HG03442 (cell line): Measurements from ENCODE around the gene FNDC3B.
A peak's percentile ranks its signal among the peaks of the same experiment; 100 is the strongest.
"Not testable (repeated sequence)": the region's sequence is repeated elsewhere in the genome, so short reads cannot be mapped to it uniquely, and the experiment has no call there.

ENCODE experiments used
- ATAC-seq: cut with Tn5 transposase; IDR thresholded peaks from one replicate; pipeline ENCODE4 v1.9.1; 2021; ENCODE audit warnings: mild to moderate bottlenecking, moderate library complexity; ENCODE audit not compliant: unreplicated experiment

FNDC3B gene

DNA sequence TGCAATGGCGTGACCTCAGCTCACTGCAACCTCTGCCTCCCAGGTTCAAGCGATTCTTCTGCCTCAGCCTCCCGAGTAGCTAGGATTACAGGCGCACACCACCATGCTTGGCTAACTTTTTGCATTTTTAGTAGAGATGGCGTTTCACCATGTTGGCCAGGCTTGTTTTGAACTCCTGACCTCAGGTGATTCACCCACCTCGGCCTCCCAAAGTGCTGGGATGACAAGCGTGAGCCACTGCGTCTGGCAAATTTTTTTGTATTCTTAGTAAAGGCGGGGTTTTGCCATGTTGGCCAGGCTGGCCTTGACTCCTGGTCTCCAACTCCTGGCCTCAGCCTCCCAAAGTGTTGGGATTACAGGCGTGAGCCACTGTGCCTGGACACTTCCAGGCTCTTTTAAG is 215.9 kb downstream of the FNDC3B start:
- not testable (repeated sequence) for ATAC-seq

DNA sequence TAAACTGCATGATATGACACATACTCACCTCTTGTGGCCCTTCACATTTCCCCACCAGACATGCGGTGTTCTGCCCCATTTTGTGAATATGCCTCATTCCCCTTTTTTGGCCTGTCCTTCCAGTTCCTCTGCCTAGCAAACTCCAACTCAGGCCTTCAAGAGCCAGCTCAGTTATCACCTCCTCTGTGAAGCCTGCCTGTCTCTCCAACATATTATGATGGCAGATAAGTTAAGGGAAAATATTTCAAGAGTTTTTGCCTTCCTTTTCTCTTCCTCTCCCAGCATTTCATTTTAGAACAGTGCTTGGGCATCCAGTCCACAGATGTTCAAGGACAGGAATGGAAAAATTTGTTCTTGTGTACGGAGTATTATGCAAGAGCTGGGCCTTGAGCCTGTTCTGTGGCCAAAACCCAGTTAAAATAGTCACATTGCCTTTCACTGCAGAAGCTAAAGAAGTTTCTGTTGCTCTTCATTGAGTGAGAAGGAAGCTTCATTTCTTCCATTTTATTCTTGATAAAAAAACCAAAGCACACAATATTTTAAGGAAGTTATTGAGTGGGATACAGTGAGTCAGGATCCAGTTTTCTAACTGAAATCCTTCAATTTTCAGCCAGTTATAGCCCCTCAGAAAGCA is 216.8 kb downstream of the FNDC3B start:
- ATAC-seq: no peak

DNA sequence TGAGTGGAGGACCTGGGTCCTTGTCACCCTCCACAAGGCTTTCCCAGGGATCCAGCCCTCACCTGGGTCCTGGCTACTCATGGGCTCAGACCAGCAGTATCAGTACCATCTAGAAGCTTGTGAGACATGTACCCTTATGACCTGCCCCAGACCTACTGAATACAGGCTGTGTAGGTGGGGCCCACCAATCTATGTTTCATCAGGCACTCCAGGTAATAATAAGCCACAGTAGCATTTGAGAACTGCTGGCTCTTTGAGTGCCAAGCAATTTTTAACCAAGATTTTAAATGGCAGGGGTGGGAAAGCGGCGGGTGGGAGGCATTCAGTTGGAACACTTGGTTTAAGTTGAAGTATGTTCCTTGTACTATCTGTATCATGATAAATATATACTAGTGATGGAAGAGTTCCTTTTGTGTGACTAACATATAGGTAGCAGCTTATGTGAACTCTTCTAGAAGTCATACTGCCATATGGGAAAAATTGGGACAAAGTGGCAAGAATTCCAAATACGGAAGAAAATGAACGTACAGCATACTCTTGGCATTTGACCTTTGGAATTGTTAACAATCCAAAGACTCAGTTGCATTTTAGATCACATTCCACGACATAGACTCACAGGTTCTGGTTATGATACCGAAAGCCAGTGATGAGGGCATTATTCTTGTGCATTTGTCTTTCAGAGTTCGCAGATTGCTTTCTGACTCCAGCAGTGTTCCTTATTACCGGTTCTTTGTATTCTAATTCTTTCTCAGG is 218.4 kb downstream of the FNDC3B start:
- no peak for ATAC-seq

DNA sequence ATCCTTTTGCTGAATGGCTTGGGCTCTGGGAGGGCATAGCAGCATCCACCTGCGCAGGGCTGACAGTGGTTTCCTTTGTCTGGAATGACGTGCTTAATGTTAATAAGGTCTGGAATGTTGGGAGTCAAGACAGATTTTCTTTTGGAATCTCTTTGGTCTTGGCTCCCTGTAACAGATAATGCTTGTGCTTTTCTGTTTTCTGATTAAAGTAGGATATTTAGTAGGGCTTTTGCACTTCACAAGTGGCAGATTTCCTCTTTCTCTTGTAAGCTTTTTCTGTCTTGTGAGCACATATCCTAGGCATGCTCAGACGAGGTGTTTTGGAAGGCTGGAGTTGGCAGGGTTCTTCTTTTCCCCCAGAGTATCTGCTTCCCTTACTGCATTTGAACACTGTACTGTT is 219.2 kb downstream of the FNDC3B start:
- no peak for ATAC-seq

DNA sequence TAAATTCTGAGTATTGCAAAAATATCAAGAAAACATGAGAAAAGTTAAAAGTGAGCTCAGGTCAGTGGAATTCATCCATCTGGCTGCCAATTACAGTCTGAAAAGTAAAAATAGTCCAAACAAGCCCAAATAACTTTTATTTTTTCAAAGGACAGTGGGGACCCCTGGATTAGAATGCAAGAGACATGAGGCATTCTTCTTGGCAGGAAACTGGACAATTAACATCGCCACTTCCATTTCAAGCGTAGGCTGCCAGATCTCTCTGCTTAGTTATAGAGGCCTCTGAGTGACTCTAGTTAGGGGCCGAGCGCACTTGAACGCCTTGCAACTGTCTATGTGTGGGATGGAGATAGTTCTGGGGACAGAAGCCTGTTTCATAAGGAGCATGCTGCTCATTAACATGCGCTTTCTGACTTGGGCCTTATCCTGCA is 219.7 kb downstream of the FNDC3B start:
- ATAC-seq: no peak

DNA sequence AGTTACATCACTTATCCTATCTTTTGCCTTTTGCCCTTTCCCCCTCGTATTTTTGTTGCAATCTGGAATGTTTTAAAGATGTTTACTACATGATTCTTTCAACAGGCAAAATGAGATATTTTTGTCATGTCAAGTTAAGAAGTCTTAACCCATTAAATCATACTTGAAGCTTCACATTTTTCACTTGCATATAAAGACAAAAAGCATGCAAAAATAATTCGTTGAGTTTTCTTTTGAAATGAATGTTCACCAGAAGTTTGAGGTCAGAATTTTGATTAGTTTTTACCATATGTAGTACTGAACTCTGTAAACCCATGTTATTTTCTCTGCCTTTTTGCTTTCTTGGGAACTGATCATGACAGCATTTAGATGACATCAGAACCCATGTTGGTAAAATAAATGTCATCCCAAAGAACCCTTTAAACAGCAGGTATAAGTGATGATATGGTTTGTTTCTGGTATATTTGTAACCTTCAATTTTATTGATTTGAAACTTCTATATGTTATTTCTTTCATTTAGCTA is 220.4 kb downstream of the FNDC3B start:
- no peak for ATAC-seq

DNA sequence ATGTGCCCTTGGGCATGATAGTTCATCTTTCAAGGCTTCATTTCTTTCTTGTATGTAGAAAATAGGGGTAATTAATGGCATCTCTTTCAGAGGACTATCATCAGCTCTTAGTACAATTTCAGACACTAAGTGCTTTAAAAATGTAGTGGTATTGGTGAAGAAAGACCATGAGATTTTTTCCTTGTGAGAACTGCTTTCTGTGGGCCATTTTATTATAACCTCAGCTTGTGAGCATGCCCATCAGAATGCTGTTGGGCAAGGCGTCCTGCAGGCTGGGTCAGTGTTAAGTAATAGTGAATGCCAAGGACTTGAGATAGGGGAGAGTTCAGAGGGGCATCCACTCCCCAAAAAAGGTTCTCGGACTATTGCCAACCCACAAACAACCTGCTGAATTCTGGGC is 221.0 kb downstream of the FNDC3B start:
- ATAC-seq: no peak

DNA sequence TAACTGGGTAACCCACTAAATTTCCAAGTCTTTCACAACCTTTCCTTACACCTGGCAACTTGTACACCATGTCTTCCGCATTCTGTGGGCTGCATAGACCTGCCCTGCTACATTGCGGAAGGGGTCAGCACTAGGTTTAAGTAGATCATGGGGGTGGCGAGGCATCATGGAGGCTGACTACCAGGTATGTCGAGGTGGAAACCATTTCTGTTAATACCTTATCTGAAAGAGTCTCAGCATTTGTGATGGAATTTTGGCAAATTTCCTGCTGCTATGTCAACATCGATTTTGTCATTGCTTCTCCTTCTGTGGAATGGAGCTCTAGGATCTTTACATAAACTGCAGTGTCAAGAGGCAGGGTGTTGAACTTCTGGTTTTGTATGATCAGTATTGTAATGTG is 221.7 kb downstream of the FNDC3B start:
- ATAC-seq: no peak

DNA sequence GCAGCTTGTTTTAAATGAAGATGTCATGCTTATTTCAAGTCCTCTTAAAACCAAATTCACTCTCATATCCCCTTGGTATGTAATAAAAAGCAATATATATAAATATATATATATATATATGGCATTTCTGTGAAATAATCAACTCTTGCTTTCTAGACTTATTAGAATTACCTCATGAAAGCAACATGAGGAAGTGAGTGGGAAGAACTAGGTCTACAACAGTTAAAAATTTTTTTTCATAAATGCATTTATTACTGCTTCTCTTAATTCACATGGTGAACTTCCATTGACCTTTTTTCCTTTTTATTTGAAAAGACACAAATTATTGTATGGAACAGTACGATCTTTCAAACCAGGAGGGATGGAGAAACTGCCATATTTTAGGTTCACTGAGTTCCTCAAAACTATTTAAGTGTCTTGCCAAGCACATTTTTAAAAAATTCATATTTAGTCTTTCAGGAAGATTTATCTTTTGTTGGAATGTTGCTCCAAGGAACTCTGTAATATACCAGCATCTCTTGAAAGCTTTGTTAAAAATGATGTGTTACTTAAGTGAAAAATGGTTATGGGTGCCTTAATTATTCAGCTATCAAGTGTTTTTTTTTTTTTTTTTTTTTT is 223.7 kb downstream of the FNDC3B start:
- no peak for ATAC-seq

DNA sequence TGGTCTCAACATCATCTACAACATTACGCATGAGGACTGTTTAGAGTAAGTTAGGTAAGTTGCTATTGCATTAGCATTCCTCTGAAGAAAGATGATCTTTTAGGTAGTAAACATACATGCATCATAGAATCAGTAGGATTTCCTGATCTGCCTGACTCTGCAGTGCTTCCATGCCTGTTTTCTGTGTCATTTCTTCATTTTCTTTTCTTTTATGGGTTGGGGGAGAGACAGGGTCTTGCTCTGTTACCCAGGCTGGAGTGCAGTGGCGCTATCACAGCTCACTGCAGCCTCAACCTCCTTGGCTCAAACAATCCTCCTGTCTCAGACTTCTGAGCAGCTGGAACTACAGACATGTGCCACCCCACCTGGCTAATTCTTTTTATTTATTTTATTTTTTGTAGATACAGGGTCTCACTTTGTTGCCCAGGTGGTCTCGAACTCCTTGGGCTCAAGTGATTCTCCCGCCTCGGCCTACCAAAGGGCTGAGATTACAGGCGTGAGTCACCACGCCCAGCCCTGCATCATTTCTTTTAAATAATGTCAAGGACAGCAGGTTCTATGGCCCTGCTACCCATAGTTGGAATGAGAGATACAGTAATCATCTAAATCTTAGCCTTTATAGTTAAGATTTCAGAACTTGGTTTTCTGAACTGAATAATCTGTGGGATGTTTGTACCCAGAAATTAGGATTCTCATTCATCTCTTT is 224.6 kb downstream of the FNDC3B start:
- no peak for ATAC-seq

DNA sequence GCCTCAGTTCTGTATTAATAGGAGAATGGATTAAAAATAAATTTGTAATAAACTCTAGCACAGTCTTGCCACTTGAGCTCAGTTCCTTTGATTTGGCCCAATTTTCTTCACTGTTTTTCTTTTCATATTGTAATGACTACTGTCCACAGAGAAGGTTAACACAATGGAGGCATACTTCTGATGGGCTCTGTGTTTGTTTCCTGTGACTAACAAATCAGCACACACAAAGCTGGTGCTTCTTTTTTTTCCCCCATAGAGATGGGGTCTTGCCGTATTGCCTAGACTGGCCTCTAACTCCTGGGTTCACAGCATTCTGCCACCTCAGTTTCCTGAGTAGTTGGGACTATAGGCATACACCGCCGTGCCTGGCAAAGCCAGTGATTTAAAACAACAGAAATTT is 226.7 kb downstream of the FNDC3B start:
- no peak for ATAC-seq

DNA sequence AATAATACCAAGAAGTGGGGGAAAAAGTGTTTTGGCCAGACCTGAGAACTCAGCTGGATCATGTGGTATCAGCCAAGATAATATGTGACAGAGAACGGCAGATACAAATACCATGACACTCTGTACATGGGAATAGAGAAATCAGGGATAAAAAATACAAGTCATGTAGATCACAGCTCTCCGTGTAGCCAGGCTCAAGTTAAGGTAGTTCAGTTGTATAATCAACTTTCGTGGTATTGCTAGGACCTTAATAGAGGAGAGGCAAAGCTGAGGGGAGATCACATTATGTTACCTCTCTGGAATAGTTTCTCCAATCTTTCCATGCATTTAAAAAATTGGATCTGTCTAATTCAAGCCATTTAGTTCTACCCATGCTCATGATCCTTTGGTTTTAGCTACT is 229.0 kb downstream of the FNDC3B start:
- no peak for ATAC-seq

DNA sequence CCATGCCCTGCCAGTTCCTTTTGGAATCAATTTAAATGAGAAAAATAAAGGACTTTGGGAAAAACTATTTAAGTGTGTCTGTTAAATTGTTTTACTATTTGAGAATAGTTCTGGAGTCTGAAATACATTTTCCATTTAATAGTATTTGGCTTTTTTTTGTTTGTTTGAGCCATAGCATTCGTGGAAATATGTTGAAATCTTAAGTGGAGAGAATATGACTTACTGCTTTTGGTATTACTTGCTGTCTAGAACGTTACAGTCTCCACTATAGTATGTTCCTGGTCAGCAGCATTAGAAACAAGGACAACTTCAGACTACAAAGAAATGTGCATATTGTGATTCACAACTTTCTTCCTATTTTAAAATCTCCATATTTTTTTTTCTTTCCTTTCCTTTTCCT is 229.5 kb downstream of the FNDC3B start:
- ATAC-seq: no peak

DNA sequence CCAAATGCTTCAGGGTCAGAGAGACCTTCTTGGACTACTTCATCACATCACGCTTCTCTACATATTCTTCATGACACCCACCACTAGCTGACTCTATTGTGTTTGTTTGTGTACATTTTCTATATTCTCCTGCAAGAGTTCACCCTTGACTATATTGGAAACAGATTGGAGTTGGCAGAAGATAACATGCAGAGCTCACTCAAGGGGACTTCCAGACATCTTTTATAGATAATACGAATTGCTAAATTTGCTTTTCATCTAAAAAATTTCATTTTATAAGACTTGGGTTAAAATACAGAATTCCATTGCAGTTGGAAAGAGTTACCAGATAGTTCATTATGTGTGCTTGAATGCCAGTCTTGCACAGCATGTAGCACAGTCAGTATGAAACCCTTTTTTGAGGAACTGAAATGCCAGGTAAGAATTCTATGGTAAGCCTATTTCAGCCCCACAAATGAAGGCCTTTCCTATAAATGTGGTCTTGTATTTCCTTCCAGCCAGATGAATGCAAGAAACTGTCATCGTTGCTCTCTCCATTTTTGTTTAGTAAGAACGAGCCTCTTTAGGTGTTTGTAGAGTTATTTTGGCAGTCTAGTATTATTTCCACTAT is 231.3 kb downstream of the FNDC3B start:
- peak; percentile 99 for ATAC-seq

DNA sequence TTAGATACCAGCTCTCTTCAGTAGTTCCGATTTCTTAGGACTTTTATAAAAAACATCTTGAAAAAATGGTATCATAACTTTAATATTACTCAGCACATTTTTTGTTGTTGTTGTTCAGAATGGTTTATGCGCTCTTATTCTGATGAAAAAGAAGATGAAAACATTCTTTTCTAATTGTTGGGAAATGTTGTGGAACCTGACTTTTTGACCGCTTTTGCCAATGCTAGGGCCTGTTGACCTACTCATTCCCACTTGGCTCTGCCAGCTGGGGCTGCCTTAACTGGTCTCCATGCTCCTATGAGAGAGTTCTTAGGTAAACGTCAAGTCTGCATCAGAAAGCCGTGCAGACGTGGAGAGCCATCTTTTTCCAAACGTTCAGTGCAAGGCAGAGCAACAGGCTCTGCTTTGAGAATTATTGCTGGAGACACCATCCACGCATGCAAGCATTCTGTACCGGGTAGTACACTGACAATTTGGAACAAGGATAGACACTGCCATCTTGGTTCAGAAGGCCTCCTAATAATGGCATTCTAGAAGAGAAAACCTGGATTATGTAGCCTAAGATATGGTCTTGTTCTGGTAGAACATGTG is 232.1 kb downstream of the FNDC3B start:
- ATAC-seq: no peak

DNA sequence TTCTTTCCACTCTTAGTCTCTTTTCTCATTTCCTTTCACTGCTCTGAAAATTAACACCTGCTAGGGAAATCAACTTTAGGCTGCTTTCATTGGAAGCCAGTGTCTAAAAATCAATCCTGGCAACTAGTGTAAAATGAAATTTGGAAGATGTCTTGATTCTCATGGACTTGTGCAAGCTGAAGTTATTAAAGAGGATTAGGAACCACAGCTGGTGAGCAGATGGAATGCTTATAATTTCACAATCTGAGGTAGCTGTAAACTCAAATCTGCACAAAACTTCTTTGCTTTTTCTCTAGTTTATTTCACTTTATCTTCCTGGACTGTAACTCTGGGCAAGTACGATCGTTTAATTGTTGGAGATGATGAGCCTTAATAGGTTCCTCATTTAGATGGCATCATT is 233.3 kb downstream of the FNDC3B start:
- no peak for ATAC-seq

DNA sequence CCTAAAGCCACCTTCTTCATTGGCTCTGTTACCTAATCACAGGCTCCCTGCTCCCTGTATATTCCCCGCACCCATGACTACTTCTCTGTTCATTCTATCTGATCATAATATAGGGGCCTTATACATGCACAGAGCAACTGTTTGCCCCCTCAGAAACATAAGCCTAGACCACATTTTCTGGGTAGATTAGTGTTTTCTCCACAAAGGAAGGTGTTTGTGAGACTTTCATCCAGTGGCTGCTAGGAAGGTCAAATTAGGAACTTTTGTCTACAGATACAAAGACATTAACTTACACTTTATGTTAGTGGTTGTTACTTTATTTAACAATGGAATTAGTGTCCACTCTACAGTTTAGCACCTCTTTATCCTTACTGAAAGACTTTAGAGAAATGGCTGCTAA is 234.0 kb downstream of the FNDC3B start:
- ATAC-seq: no peak

DNA sequence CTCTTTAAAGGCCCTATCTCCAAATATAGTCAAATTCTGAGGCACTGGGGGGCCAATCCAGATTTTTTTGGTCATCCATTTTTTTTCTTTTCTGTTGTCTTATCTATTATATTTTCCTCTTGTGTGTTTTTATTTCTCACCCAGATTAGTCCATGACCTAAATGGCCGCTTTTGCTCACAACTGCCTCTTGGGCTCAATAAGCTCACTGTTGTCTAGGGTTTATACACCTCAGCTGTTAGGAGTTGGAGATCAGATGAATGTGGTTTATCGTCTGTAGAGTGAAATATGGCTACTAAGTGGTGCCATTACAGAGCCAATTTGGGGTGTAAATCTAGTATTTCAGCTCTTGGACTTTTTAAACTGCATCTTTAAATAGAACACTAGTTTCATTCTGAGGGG is 235.5 kb downstream of the FNDC3B start:
- ATAC-seq: no peak

DNA sequence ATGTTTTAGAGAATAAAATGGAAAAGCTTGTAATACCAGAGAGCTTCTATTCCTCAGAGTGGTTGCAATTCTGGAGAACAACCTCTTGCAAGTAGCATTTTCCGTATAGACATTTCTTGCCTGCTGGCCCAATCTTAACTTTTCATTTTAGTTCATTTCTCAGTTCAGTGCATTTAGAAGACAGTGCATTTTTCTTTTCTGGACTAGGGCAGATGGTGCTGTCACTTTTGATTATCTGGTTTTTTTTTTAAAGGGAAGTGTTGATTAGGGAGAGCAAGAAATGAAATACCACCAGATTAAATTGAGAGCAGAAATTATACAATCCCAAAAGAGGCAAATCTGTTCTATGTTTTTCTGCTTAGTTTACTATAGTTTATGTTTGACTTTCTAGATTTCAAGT is 236.2 kb downstream of the FNDC3B start:
- ATAC-seq: no peak

DNA sequence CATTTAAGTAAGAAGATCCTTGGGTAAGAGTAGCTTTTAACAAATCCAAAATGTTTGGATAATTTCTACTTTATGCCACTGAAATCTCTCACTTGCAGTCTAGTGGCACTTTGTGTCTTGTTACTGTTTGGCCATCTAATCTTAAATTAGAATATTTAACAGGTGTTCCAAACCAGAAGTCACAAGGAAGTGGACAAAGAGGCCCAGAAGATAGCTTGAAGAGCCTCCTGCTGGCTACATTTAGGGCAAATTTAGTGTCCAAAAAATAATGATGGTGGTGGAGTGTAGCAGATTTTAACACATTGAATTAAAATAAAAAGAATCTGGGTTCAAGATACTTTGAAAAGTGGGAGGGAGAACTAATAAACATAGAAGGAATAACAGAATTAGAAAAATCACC is 236.7 kb downstream of the FNDC3B start:
- no peak for ATAC-seq
